GM23248 (cell line): ENCODE measurements around the gene CATSPERD. TPM values are rescaled to one million over a fixed set of nuclear protein-coding genes. Genes with fewer than 3 reads are reported as not detected.

Experiments
- DNase-seq: peaks from one replicate; pipeline ENCODE4 v3.0.0-alpha.2; 2015
- H2AFZ ChIP-seq: fragments of 200-600 bp; sonication (generic); 2 replicates; pipeline ENCODE4 v1.6.1; 2016; ENCODE audit warnings: antibody characterized with exemption
- H3F3A ChIP-seq: fragments of 200-600 bp; sonication (generic); 2 replicates; pipeline ENCODE4 v1.6.1; 2016; ENCODE audit warnings: mild to moderate bottlenecking, antibody characterized with exemption, mixed run types; ENCODE audit not compliant: insufficient read depth
- H3K27ac ChIP-seq: fragments of 200-600 bp; sonication (generic); 2 replicates; pipeline ENCODE4 v1.5.1; 2016; ENCODE audit warnings: mild to moderate bottlenecking
- H3K27me3 ChIP-seq: fragments of 200-600 bp; sonication (generic); replicated peaks from 2 replicates; pipeline ENCODE4 v1.6.1; 2016; ENCODE audit warnings: mild to moderate bottlenecking; ENCODE audit not compliant: insufficient read depth
- H3K36me3 ChIP-seq: fragments of 200-600 bp; sonication (generic); 2 replicates; pipeline ENCODE4 v1.6.1; 2016; ENCODE audit warnings: low read depth, mild to moderate bottlenecking
- H3K4me1 ChIP-seq: fragments of 200-600 bp; sonication (generic); 2 replicates; pipeline ENCODE4 v1.6.1; 2016; ENCODE audit warnings: mild to moderate bottlenecking; ENCODE audit not compliant: insufficient read depth
- H3K4me2 ChIP-seq: fragments of 200-600 bp; sonication (generic); one replicate; pipeline ENCODE4 v1.6.1; 2016; ENCODE audit warnings: mild to moderate bottlenecking; ENCODE audit not compliant: unreplicated experiment
- H3K4me3 ChIP-seq: fragments of 200-600 bp; sonication (generic); 2 replicates; pipeline ENCODE4 v1.5.1; 2016; ENCODE audit warnings: mild to moderate bottlenecking
- H3K79me2 ChIP-seq: fragments of 200-600 bp; sonication (generic); 2 replicates; pipeline ENCODE4 v1.6.1; 2016; ENCODE audit warnings: mild to moderate bottlenecking; ENCODE audit not compliant: insufficient read depth
- H3K9ac ChIP-seq: fragments of 200-600 bp; sonication (generic); 2 replicates; pipeline ENCODE4 v1.6.1; 2016; ENCODE audit warnings: mild to moderate bottlenecking
- H3K9me2 ChIP-seq: fragments of 200-600 bp; sonication (generic); 2 replicates; pipeline ENCODE4 v1.6.1; 2016; ENCODE audit warnings: mixed run types, mild to moderate bottlenecking, moderate library complexity; ENCODE audit not compliant: insufficient read depth
- H3K9me3 ChIP-seq: fragments of 200-600 bp; sonication (generic); one replicate; pipeline ENCODE4 v1.6.1; 2017; ENCODE audit warnings: low read depth
- H4K20me1 ChIP-seq: fragments of 200-600 bp; sonication (generic); 2 replicates; pipeline ENCODE4 v1.6.0; 2016; ENCODE audit not compliant: insufficient read depth
- EZH2 ChIP-seq: fragments of 200-600 bp; sonication (generic); IDR thresholded peaks from 2 replicates; pipeline ENCODE4 v1.6.1; 2018; ENCODE audit warnings: antibody characterized with exemption, mild to moderate bottlenecking; ENCODE audit not compliant: insufficient read depth, poor library complexity, severe bottlenecking
- EZH2phosphoT487 ChIP-seq: fragments of 200-600 bp; sonication (generic); IDR thresholded peaks from 2 replicates; pipeline ENCODE4 v1.6.1; 2018; ENCODE audit warnings: antibody characterized with exemption, moderate library complexity, mild to moderate bottlenecking, low read depth; ENCODE audit not compliant: insufficient read depth
- WGBS, 2 experiments: methylation state at CpG; one replicate each; pipeline ENCODE4 v1.1.6; 2015 to 2017; ENCODE audit warnings: low lambda C conversion rate in 2 of 2, low coverage in 1 of 2; ENCODE audit errors: missing lambda C conversion rate in 2 of 2; 5-methylcytosine and 5-hydroxymethylcytosine counted together
- in situ Hi-C: fragments of 300-500 bp; cut with MboI; formaldehyde crosslinking; loops from 2 replicates; pipeline ENCODE4 v1.15.0; 2020
- polyA plus RNA-seq: library from polyadenylated mRNA; unstranded; fragments of >200 nt; fragmentation: Nextera tagmentation; extraction: Ambion mirVana; gene quantifications from 2 replicates; pipeline ENCODE4 v1.2.1, GENCODE V29; 2016
- total RNA-seq: library from RNA; depleted of rRNA; stranded (reverse); fragments of >200 nt; shearing (Covaris generic); gene quantifications from 2 replicates; pipeline ENCODE4 v1.2.3, GENCODE V29; 2014

CATSPERD gene
- total and polyA plus RNA-seq, 2 experiments from 2014 or later, result 0.22 TPM; not detected in 1

DNA sequence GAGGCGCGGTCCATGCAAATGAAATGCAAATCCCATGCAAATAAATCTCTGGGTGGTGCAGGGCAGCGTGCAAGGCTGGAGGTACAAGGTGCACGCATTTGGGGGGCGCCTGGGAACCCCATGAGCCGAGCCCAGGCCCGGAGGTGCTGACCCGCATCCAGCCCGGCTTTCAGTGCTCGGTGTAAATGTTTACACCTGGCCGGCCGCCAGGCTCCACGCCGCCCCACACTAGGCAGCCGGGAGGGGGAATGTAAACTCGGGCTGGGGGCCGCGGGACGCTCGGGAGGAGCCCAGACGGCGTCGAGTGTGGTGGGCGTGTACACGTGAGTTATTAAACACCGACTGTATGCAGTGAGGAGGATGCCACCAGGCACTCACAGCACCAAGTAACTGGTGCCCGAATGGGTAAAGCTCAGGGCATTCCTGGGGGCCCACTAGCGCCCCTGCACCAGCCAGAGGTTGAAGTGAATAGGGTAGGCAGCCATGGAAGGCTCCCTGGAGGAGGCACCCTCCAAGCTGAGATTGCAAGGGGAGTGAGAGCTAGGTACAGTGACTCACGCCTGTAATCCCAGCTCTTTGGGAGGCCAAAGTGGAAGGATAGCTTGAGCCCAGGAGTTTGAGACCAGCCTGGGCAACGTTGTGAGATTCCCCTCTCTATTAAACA lies 101.9 kb downstream of the CATSPERD start:
- Histone ChIP-seq H2AFZ (no peak overlapping the region), H3K4me2 (no peak overlapping the region), H3K9me2 (no peaks in the 10 kb centered on the region), H3F3A (no peaks in the 10 kb centered on the region), H3K4me3 (no peak overlapping the region), H3K9ac (no peak overlapping the region), H4K20me1 (no peaks in the 10 kb centered on the region), H3K9me3 (no peaks in the 10 kb centered on the region), H3K36me3 (no peaks in the 10 kb centered on the region), H3K4me1 (no peaks in the 10 kb centered on the region), H3K27ac (no peak overlapping the region), H3K79me2 (no peaks in the 10 kb centered on the region), H3K27me3 (no peaks in the 10 kb centered on the region)
- TF ChIP-seq EZH2phosphoT487, result no peak
- TF ChIP-seq EZH2, result no peak
- in situ Hi-C loops, result no loop called here
- 62 to 63% methylated on average over 27 to 30 of the region's 30 CpGs for WGBS, 2 experiments
- no peak for DNase-seq

- no peaks in the 10 kb centered on the region for H3K4me1 ChIP-seq
- no peak overlapping the region for H3K4me3 ChIP-seq
- H2AFZ ChIP-seq, result no peak overlapping the region
- no peak overlapping the region for H3K27ac ChIP-seq
- no peak overlapping the region for H3K9ac ChIP-seq
- WGBS, 2 experiments, result 76 to 78% methylated on average over 25 to 30 of the region's 30 CpGs
- H3F3A ChIP-seq, result no peaks in the 10 kb centered on the region
- no peaks in the 10 kb centered on the region for H4K20me1 ChIP-seq
- in situ Hi-C loops, result no loop called here
- H3K27me3 ChIP-seq, result no peaks in the 10 kb centered on the region; the same call in 1 of the 2 replicates
- H3K79me2 ChIP-seq, result no peaks in the 10 kb centered on the region
- TF ChIP-seq EZH2 (no peak), EZH2phosphoT487 (no peak)
- no peaks in the 10 kb centered on the region for H3K9me3 ChIP-seq
- no peak for DNase-seq
- no peaks in the 10 kb centered on the region for H3K36me3 ChIP-seq
- H3K4me2 ChIP-seq, result no peak overlapping the region
- H3K9me2 ChIP-seq, result no peaks in the 10 kb centered on the region
These were observed 103.3 kb downstream of the CATSPERD start for GRCh38 chr19:5823579-5824281.

- H3K27ac ChIP-seq, result no peak overlapping the region
- no peak for DNase-seq
- in situ Hi-C loops, result no loop called here
- no peak overlapping the region for H3K9ac ChIP-seq
- H3K4me3 ChIP-seq, result no peak overlapping the region
- no peak for TF ChIP-seq EZH2phosphoT487
- no peak for TF ChIP-seq EZH2
- no peaks in the 10 kb centered on the region for H3K9me3 ChIP-seq
- H3K36me3 ChIP-seq, result no peaks in the 10 kb centered on the region
- H3K27me3 ChIP-seq, result no peaks in the 10 kb centered on the region; the same call in 1 of the 2 replicates
- no peak overlapping the region for H2AFZ ChIP-seq
- no peaks in the 10 kb centered on the region for H3K4me1 ChIP-seq
- H3K79me2 ChIP-seq, result no peaks in the 10 kb centered on the region
- no peaks in the 10 kb centered on the region for H4K20me1 ChIP-seq
- no peaks in the 10 kb centered on the region for H3K9me2 ChIP-seq
- no peak overlapping the region for H3K4me2 ChIP-seq
- H3F3A ChIP-seq, result no peaks in the 10 kb centered on the region
- WGBS, 2 experiments, result 67 to 78% methylated on average over 9 to 10 of the region's 10 CpGs
These were observed 104.3 kb downstream of the CATSPERD start for GRCh38 chr19:5824751-5825150.

DNA sequence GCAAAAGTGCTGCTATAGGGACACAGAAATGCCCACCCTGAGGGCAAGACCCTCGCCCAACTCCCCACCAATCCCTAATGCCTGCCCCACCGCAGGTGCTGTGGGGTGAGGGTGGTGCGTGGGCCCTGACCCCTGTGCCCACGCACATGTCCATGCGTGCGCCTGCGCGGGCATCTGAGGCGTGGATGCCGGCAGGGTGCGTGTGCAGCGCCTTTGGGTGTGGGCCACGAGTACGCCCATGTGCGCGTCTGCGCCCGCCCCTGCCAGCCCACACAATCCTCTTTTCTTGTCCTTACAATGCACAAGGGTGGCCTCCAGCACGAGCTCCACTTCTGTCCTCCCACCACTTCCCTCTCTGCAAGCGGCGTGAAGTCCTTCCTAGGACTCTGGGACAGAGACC lies 104.7 kb downstream of the CATSPERD start:
- H3K9ac ChIP-seq, result no peak overlapping the region
- no peaks in the 10 kb centered on the region for H4K20me1 ChIP-seq
- no peak overlapping the region for H3K27ac ChIP-seq
- TF ChIP-seq EZH2phosphoT487 (no peak), EZH2 (no peak)
- no peaks in the 10 kb centered on the region for H3K36me3 ChIP-seq
- H2AFZ ChIP-seq, result no peak overlapping the region
- no peaks in the 10 kb centered on the region for H3K9me3 ChIP-seq
- H3K4me1 ChIP-seq, result no peaks in the 10 kb centered on the region
- WGBS, 2 experiments, result 77 to 87% methylated on average over 21 of the region's 21 CpGs
- H3K9me2 ChIP-seq, result no peaks in the 10 kb centered on the region
- no peaks in the 10 kb centered on the region; the same call in 1 of the 2 replicates for H3K27me3 ChIP-seq
- no peaks in the 10 kb centered on the region for H3F3A ChIP-seq
- no peak overlapping the region for H3K4me3 ChIP-seq
- H3K4me2 ChIP-seq, result no peak overlapping the region
- no peak for DNase-seq
- no peaks in the 10 kb centered on the region for H3K79me2 ChIP-seq
- in situ Hi-C loops, result no loop called here
